PC-3 (cell line): ENCODE results near the gene FCSK.

ENCODE experiments used
- EZH2 ChIP-seq: fragments of 300-600 bp; sonication (generic); IDR thresholded peaks from one replicate; pipeline ENCODE4 v1.6.1; 2017; ENCODE audit warnings: antibody characterized with exemption, mild to moderate bottlenecking, low read length; ENCODE audit not compliant: unreplicated experiment
- TF ChIP-seq, protein P1 (sequence below): fragments of 300-600 bp; sonication (generic); conservative IDR thresholded peaks from 2 replicates; pipeline ENCODE4 v1.5.1; 2017; ENCODE audit warnings: antibody characterized with exemption, low read depth, mild to moderate bottlenecking, low read length

DNA sequence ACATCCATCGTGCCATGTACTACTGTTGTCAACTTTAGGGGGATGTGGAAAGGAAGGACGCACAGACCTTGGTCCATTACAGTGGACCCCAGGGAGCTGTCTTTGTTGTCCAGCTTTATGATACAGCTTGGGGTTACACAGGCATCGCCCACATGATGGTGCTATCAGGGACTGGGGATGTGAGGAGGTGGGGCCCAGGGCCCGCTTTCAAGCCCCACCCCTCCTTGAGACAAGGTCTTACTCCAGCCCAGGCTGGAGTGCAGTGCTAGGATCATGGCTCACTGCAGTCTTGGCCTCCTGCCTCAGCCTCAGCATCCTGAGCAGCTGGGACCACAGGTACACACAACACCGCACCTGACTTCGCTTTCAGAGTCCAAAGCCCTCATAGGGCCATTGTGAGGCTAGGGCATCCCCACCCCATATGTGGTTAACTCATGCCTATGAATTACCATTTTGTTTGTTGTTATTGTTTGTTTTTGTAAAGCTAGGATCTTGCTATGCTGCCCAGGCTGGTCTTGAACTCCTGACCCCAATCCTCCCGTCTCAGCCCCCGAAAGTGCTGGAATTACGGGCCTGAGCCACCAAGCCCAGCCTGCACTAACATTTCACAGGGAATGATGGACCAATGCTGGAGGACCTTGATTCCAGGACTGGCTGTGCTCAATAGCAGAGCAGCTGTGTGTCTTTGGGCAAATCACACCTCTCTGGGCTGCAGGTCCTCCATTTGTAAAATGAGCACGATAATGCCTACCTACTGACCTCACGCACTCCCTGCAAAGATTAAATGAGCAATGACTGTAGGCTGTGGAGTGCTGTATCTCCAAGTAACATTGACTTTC lies 32.7 kb upstream of the FCSK start:
- no peak for TF ChIP-seq EZH2
- TF ChIP-seq, protein P1, sequence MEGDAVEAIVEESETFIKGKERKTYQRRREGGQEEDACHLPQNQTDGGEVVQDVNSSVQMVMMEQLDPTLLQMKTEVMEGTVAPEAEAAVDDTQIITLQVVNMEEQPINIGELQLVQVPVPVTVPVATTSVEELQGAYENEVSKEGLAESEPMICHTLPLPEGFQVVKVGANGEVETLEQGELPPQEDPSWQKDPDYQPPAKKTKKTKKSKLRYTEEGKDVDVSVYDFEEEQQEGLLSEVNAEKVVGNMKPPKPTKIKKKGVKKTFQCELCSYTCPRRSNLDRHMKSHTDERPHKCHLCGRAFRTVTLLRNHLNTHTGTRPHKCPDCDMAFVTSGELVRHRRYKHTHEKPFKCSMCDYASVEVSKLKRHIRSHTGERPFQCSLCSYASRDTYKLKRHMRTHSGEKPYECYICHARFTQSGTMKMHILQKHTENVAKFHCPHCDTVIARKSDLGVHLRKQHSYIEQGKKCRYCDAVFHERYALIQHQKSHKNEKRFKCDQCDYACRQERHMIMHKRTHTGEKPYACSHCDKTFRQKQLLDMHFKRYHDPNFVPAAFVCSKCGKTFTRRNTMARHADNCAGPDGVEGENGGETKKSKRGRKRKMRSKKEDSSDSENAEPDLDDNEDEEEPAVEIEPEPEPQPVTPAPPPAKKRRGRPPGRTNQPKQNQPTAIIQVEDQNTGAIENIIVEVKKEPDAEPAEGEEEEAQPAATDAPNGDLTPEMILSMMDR, result no peak
